ENCODE measurements around the gene USP44.

Gene USP44

DNA sequence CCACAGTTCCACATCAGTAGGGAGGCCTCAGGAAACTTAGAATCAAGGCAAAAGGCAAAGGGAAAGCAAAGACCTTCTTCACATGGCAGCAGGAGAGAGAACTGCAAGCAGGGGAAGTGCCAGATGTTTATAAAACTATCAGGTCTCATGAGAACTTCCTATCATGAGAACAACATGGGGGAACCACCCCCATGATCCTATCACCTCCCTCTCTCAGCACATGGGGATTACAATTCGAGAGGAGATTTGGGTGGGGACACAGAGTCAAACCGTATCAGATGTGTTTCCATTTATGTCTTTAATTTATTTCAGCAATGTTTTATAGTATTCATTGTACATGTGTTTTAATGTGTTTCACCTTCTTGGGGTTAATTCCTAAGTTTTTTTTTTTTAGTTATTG is 51.5 kb downstream of the USP44 start:
- Histone ChIP-seq H3K4me3 (IDR thresholded peaks at IDR 0.05; ENCODE audit: insufficient read depth, low read depth, low read length) (no peak overlapping the region), H3K4me1 (ENCODE audit: low read depth, poor library complexity, severe bottlenecking) (no peaks in the 10 kb centered on the region), H3K79me2 (ENCODE audit: insufficient read depth, low read depth) (no peaks in the 10 kb centered on the region), H3K27ac (no peak overlapping the region), H3K4me2 (no peak overlapping the region), H2AFZ (ENCODE audit: low read depth) (no peak overlapping the region), H3K36me3 (ENCODE audit: insufficient read depth) (peaks cover 15% of the 10 kb centered on the region), H3K9ac (no peak overlapping the region), H4K20me1 (ENCODE audit: insufficient read depth) (no peaks in the 10 kb centered on the region), H3K27me3 (ENCODE audit: insufficient read depth, low read depth) (no peaks in the 10 kb centered on the region)
- TF ChIP-seq, protein P1, sequence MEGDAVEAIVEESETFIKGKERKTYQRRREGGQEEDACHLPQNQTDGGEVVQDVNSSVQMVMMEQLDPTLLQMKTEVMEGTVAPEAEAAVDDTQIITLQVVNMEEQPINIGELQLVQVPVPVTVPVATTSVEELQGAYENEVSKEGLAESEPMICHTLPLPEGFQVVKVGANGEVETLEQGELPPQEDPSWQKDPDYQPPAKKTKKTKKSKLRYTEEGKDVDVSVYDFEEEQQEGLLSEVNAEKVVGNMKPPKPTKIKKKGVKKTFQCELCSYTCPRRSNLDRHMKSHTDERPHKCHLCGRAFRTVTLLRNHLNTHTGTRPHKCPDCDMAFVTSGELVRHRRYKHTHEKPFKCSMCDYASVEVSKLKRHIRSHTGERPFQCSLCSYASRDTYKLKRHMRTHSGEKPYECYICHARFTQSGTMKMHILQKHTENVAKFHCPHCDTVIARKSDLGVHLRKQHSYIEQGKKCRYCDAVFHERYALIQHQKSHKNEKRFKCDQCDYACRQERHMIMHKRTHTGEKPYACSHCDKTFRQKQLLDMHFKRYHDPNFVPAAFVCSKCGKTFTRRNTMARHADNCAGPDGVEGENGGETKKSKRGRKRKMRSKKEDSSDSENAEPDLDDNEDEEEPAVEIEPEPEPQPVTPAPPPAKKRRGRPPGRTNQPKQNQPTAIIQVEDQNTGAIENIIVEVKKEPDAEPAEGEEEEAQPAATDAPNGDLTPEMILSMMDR (conservative IDR thresholded peaks at IDR 0.05; ENCODE audit: low read depth, low read length) = no peak

DNA sequence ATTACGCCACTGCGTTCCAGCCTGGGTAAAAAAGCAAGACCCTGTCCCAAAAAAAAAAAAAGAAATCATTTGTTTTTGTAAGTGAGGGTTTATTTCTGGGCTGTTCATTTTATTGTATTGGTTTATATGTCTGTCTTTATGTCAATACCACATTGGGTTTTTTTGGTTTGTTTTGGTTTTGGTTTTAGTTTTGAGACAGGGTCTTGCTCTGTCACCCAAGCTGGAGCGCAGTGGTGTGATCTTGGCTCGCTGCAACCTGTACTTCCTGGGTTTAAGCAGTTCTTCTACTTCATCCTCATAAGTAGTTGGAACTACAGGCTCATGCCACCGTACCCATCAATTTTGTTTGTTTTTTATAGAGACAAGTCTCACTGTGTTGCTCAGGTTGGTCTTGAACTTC is 52.3 kb downstream of the USP44 start:
- Histone ChIP-seq H3K79me2 (ENCODE audit: insufficient read depth, low read depth) (no peaks in the 10 kb centered on the region), H4K20me1 (ENCODE audit: insufficient read depth) (no peaks in the 10 kb centered on the region), H3K27ac (no peak overlapping the region), H3K4me1 (ENCODE audit: low read depth, poor library complexity, severe bottlenecking) (no peaks in the 10 kb centered on the region), H3K4me2 (no peak overlapping the region), H3K36me3 (ENCODE audit: insufficient read depth) (peaks cover 14% of the 10 kb centered on the region), H2AFZ (ENCODE audit: low read depth) (no peak overlapping the region), H3K9ac (no peak overlapping the region), H3K27me3 (ENCODE audit: insufficient read depth, low read depth) (no peaks in the 10 kb centered on the region), H3K4me3 (IDR thresholded peaks at IDR 0.05; ENCODE audit: insufficient read depth, low read depth, low read length) (no peak overlapping the region)
- TF ChIP-seq, protein P1 (conservative IDR thresholded peaks at IDR 0.05; ENCODE audit: low read depth, low read length) = no peak

DNA sequence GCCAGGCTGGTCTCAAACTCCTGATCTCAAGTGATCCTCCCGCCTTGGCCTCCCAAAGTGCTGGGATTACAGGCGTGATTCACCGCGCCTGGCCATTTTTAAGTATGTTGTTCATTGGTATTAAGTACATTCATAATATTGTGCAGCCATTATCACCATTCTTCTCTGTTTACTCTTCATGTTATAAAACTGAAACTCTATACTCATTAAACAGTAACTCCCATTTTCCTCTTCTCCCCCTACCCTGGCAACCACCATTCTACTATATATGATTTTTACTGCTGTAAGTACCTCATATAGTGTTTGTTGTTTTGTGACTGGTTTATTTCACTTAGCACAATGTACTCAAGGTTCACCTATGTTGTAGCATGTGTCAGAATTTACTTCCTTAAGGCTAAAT is 54.2 kb downstream of the USP44 start:
- Histone ChIP-seq H3K27me3 (ENCODE audit: insufficient read depth, low read depth) (no peaks in the 10 kb centered on the region), H3K79me2 (ENCODE audit: insufficient read depth, low read depth) (no peaks in the 10 kb centered on the region), H3K9ac (no peak overlapping the region), H3K27ac (no peak overlapping the region), H3K4me1 (ENCODE audit: low read depth, poor library complexity, severe bottlenecking) (no peaks in the 10 kb centered on the region), H3K4me2 (no peak overlapping the region), H2AFZ (ENCODE audit: low read depth) (no peak overlapping the region), H3K36me3 (ENCODE audit: insufficient read depth) (peaks cover 10% of the 10 kb centered on the region), H3K4me3 (IDR thresholded peaks at IDR 0.05; ENCODE audit: insufficient read depth, low read depth, low read length) (no peak overlapping the region), H4K20me1 (ENCODE audit: insufficient read depth) (no peaks in the 10 kb centered on the region)
- TF ChIP-seq, protein P1 (conservative IDR thresholded peaks at IDR 0.05; ENCODE audit: low read depth, low read length) = no peak

DNA sequence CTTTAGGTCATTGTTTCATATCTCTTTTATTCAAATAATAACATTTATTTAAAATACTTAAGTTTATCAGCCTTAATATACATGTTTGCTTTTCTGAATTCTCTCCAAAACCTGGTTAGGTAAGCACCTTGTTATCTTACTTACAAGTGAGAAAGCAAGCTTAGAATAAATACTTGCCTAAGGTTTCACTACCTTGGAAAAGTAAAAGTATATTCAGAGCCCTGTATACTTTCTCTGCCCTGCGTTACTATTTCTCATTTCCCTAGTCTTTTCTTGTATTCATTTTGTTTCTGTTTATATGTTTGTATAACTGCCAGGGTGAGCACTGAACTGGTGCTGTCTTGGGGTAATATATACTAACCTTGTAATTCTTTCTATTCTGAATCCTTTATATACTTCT is 55.8 kb downstream of the USP44 start:
- Histone ChIP-seq H3K27ac (no peak overlapping the region), H3K27me3 (ENCODE audit: insufficient read depth, low read depth) (no peaks in the 10 kb centered on the region), H3K4me3 (IDR thresholded peaks at IDR 0.05; ENCODE audit: insufficient read depth, low read depth, low read length) (no peak overlapping the region)

More for the DNA sequence above, 55.8 kb downstream of the USP44 start:
- no peak overlapping the region for H2AFZ ChIP-seq (ENCODE audit: low read depth)
- H3K4me1 ChIP-seq (ENCODE audit: low read depth, poor library complexity, severe bottlenecking) = no peaks in the 10 kb centered on the region
- peaks cover 10% of the 10 kb centered on the region for H3K36me3 ChIP-seq (ENCODE audit: insufficient read depth)
- no peaks in the 10 kb centered on the region for H3K79me2 ChIP-seq (ENCODE audit: insufficient read depth, low read depth)
- TF ChIP-seq, protein P1 (conservative IDR thresholded peaks at IDR 0.05; ENCODE audit: low read depth, low read length) = no peak
- no peaks in the 10 kb centered on the region for H4K20me1 ChIP-seq (ENCODE audit: insufficient read depth)
- no peak overlapping the region for H3K4me2 ChIP-seq
- no peak overlapping the region for H3K9ac ChIP-seq
